ENCODE measurements around the gene DAZAP1.

Gene DAZAP1

DNA sequence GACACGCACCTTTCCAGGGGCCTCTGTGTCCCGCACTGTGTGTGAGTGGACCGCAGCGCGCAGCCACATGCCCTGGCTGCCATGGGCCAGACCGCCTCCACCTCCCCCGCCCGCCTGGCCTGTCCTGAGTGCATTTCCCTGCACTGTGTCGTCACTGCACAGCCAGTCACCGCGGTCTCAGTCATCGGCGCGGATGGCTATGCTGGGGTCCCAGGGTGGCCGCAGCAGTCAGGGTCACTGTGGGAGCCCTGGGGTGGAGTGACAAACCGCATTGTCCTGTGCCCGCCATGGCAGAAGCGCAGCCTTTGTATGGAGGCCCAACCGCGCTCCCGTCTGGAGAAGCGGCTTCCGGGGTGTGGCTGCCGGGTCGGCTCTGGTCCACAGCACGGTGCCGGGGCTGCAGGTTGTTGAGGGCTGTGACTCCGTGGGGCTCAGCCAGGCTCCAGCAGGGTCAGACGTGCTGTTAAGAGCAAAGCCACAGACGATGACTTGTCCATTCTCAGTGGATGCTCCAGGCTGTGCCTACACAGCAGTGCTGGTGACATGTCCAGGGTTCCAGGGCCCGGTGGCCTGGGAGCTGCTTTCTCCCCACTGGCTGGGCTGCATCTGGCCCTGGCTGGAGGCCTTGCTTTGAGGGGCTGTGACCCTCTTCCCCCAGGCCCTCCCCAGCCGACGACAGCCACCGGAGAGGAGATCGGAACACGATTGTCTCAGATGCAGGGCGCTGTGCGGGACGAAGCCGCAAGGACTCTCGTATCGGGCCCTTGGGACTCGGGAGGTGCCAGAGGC lies 30.0 kb upstream of the DAZAP1 start:
- no peak for DNase-seq

DNA sequence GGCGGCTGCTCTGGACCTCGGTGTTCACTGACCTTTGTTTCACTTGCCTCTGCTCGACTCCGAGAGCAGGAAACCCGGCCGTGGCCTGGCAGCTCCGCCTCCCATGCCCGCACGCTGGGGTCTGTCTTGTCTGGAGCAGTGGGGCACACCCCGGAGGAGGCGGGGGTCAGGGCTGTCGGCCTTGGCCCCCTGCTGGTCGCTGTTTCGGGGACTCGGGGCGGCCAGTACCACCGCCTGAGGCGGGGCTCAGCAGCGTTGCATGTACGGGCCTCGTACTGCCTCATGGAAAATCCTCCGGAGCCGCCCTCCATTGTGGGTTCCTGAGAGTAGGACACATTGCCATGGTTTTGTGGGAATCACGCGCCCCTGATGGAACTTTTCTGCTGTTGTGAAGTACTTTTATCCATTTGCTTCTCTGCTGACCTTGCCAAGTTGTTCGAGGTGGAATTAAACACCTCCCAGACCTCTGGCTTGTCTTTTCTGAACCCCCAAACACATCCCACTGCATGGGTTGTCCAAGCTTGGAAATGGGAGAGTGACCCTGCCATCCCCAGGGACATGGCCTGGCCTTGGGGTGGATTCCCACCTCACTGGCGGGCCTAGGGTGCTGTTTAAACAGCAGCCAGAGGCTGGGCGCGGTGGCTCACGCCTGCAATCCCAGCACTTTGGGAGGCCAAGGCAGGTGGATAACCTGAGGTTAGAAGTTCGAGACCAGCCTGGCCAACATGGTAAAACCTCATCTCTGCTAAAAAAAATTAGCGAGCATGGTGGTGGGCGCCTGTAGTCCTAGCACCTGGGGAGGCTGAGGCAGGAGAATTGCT lies 29.2 kb upstream of the DAZAP1 start:
- no peak for DNase-seq

DNA sequence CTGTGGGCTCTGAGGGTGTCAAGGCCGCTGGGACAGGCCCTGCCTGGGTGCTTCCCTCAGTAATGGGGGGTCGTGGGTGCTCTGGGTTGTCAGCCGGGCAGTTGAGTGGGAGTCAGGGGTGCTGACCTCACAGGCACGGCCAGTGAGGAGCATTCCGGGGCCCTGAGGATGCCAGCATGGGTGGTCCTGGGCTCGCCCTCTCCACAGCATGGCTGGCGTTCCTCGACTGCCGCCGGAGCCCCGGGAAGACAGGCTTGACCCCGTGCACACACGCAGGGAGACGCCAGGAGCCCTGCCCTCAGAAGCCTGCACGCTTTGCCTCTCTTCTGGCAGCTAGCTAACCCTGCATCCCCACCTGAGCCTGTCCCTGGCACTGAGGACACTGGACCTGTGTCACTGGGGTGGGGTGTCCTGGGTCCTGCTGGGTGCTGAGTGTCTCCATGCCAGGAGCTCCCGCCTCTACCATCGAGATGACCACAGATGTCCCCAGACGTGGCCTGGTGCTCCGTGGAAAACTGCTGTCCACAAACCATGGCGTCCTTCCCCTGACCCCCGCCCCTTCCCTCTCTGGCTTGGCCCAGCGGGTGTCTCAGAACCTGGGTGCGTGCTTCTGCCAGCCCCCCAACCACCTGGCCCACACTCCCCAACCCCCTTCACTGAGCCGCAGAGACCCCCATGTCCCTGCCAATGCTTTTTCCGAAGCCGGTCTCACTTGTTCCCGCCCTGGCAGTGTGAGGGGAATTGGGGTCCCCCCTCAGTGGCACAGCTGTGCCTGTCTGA lies 28.1 kb upstream of the DAZAP1 start:
- DNase-seq: no peak

DNA sequence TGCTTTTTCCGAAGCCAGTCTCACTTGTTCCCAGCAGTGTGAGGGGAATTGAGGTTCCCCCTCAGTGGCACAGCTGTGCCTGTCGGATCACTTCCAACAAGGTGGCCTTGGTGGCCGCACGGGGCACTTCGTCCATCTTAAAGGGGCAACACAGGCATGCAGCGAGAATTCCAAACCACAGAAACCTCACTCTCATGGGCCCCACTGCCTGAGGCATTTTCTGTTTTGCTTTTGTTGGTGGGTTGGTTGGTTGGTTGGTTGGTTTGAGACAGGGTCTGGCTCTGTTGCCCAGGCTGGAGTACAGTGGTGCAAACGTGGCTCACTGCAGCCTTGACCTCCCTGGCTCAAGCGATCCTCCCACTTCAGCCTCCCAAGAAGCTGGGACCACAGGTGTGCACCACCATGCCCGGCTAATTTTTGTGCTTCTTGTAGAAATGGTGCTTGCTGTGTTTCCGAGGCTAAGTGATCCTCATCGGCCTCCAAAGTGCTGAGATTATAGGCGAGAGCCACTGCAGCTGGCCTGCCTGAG lies 27.4 kb upstream of the DAZAP1 start:
- no peak for DNase-seq

DNA sequence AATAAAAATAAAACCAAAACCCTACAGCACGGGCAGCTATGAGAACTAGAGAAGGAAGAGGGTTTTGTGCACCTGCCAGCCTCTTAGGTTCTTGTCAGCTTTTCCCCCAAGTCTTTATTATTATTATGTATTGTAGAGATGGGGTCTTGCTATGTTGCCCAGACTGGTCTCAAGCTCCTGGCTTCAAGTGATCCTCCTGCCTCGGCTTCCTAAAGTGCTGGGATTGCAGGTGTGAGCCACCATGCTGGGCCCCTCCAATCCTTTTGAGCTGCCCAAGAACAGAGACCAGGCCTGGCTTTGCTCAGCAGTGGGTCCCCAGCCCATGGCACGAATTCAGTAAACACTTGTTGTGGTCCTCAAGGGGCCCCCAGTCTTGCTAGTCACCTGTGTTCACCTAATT lies 25.1 kb upstream of the DAZAP1 start:
- no peak for DNase-seq

GRCh38 chr19:1383017-1383311 lies 24.4 kb upstream of the DAZAP1 start:
- no peak for DNase-seq

GRCh38 chr19:1383312-1384084 lies 23.9 kb upstream of the DAZAP1 start, which contains the start of gene NDUFS7:
Gene NDUFS7, plus strand, starts transcription at chr19:1383907. Its CDS starts 20 bp downstream, at chr19:1383927.
- peak; percentile 85 to 91 for DNase-seq

- DNase-seq: no peak
These were observed 23.3 kb upstream of the DAZAP1 start for GRCh38 chr19:1384085-1384462.

- no peak for DNase-seq
These were observed 22.8 kb upstream of the DAZAP1 start for GRCh38 chr19:1384478-1385110.

DNA sequence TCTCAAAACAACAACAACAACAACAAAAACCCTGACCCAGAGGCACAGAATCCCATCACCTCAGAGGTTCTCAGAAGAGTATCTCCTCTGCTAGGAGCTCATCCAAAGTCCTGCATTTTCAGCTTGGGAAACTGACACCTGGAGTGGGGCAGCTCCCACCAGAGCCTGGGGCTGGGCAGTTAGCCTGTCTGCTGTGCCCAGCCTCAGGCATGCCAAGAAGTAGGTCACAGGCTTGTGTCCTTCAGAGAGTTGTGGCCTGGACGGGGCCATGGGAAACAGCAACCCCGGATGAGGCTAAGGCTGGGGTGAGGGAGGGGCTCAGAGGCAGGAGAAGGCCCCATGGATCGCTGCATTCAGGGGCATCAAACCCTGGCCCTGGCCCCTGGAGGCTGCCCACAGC lies 21.6 kb upstream of the DAZAP1 start:
- no peak for DNase-seq

DNA sequence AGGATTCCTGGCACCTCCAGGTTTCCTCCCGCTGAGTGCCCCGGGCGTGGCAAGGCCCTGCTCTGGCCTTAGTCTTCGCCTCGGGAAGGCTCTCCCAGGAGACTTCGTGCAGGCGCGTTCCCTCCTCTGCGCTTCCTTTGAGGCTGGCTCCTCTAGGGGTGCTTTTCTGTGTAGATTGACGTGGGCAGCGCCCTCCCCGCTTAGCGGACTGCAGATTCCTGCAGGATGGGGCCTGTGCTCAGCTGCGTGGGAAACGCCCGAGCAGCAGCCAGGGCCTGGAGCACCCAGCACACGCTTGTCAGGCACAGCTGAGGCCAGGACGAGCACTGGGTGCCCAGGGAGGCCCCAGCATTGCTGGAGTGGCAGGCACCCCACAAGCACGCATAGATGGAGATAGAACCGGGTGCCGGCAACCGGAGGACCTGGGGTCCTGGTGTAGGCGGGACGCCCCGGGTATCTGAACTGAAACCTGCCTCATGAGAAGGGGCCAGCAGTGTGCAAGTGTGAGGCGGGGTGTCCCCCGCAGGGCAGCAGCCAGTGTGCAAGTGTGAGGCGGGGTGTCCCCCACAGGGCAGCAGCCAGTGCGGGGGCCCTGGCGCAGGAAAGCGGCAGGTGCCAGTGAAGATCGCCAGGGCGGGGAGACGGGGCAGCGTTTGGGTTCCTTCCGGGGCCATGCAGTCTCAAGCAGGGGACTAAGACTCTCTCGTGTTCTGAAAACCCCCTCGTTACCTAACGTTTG lies 20.3 kb upstream of the DAZAP1 start:
- no peak for DNase-seq

DNA sequence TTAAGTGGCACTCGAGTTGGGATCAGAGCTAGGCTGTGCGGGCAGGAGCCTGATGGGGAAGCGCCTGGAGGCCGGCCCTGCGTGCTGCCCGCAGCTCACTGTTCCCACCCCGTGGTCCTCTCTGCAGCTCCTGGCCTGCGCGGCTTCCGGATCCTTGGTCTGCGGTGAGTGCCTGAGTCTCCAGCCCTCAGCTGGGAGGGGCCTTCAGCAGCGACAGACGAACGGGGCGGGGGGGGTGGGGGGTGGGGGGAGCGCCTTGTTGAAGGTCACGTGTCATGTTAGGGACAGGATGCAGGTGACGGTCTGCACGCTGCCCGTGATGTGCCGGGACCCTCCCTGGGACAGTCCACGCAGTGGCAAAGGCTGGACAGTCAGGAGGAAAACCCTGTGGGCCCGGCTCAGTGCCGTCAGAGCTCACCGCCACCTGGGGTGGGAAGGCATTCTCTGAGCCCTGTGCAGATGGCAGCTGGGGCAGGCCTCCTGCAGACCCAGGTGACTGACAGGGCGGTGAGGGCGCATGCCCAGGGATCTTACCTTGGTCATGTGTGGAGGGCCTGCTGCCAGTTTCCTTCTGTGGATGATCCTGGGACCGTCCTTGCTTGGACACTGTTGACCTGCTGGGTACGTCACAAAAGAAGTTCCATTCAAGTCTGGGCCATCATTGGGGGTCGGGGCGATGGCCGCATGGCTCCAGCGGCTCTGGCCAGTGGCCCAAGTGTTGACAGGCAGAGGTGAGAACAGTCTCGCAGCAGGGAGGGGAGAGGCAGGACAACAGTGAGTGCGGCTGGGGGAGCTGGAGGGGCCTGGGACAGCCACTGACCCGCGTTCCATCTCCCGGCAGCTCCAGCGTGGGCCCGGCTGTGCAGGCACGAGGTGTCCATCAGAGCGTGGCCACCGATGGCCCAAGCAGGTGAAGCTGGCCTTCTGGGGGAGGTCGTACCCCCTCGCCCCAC lies 19.4 kb upstream of the DAZAP1 start:
- no peak for DNase-seq

DNA sequence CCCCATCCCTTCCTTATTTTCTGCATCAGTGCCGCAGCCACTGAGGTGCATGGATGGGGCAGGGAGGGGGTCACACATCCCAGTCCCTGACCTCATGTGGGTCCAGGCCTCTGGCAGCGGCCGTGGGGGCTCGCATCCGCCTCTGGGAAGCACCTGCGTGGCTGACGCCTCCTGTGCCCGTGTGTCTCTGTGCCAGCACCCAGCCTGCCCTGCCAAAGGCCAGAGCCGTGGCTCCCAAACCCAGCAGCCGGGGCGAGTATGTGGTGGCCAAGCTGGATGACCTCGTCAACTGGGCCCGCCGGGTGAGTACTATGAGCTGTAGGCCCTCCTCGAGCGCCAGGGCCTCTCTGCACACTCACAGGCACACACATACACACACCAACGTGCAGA lies 18.8 kb upstream of the DAZAP1 start:
- no peak for DNase-seq

DNA sequence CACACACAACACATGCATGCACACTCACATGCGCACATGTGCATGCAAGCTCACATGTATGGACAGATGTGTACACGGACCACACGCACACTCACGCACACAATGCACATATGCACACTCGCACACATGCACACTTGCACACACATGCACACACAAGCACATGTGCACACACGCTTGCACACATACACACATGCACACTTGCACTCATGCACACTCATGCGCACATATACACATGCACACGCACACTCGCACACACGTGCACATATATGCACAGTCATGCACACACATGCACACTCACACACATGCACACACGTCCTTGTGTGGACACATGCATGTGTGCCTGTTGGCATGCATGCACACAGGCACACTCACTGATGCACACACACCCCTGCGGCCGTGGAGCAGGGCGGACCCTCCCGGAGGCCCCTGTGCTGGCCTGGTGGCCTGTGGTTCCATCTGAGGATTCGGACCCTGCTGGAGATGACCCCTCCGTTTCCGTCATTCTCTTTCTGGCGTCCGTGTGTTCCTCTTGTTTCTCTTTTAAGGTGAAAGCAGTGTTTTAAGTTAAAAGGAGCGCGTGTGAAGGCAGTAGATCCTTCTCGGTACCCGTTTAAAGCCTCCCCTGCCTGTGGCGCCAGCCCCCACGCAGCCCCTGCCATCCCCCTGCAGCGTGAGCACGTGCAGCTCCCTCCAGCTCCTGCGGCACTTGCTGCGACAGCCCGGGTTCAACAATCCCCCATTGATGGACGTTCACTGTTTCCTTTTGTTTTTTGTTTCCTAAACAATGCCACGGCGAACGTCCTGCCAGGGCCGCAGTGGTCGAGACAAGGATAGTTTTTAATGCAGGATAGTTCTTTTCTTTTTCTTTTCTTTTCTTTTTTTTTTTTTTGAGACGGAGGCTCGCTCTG lies 18.1 kb upstream of the DAZAP1 start:
- DNase-seq: peak; percentile 79 to 83

DNA sequence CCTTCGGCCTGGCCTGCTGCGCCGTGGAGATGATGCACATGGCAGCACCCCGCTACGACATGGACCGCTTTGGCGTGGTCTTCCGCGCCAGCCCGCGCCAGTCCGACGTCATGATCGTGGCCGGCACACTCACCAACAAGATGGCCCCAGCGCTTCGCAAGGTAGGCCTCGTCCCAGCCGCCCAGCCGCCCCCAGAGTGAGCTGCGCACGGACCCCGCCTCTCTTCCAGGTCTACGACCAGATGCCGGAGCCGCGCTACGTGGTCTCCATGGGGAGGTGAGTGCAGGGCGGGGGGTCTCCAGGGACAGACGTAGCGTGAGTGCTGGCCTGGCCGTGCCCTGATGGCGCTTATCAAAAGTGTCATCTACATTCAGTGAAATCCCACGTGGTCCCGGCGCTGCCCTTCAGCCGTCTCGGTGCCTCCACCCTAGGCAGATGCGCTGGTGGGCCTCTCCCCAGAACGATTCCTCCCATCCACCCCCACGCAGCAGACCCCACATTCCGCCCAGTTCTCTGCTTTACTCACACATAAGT lies 16.4 kb upstream of the DAZAP1 start:
- no peak for DNase-seq

DNA sequence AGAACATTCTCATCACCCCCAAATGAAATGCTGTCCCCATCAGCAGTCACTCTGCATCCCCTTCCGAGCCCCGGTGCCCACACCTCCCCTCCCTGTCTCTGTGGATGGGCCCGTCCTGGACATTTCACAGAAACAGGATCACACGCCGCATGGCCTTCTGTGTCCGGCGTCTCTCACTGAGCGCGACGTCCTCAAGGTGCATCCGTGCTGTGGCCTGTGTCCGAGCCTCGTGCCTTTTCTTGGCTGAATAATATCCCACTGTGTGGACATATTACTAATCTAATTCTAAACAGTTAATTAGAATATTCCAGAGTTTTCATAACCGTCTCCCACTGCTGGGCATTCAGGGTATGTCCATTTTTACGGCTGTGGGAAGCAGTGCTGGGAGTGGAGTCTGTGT lies 15.0 kb upstream of the DAZAP1 start:
- DNase-seq: no peak

DNA sequence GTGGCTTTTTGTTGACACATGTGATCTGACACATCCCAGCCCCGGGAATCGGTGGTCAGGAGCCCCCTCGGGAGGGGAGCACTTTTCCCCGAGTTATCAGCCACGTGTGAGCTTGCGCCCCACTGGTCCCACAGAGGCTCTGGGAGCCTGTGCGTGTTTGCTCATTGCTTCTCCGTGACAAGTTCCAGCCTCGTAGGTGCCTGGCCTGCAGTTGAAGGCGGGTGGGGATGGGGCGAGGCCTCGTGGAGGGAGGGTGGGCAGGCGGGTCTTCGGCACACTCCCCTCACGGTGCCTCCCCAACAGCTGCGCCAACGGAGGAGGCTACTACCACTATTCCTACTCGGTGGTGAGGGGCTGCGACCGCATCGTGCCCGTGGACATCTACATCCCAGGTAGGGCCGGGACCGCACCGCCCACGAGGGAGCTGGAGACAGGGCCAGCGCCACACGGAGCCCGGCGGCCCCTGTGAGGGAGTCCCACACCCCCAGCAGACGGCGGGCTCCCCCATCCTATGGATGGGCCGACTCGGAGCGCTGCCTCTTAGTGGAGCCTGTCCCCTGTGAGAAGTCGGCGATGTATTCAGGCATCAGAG lies 14.4 kb upstream of the DAZAP1 start:
- no peak for DNase-seq

DNA sequence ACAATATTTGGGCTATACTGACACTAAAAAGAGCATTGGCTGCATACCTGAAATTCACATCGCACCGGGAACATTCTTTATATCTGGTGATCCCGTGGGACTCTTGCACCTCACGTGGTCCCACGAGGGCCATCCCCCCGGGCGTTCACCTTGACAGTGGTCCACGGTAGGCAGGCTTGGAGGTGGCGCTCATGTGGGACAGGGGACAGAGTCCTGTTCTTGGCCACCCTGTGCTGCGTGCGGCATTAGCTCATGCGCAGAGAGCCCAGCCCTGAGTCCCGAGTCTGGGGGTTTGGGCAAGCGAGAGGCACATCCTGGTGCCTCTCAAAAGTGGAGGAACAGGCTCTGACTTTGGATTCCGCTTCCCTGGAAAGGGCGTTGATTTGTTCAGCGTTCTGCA lies 13.5 kb upstream of the DAZAP1 start:
- no peak for DNase-seq
